ENCODE measurements around the gene USP33. TPM values are rescaled to one million over a fixed set of nuclear protein-coding genes. Genes with fewer than 3 reads are reported as not detected.

Gene USP33
- total and polyA plus RNA-seq, 11 donors: 17.1 to 40.5 (median 27.8) TPM

- Histone ChIP-seq H3K27me3 (no peaks in the 10 kb centered on the region), H3K4me1 (peaks cover 0 to 14% (median 9%) of the 10 kb centered on the region in 12 donors), H3K36me3 (peaks cover 0 to 14% (median 4%) of the 10 kb centered on the region in 9 donors), H3K9me3 (no peaks in the 10 kb centered on the region), H3K4me3 (no peak overlapping the region), H3K27ac (no peak overlapping the region)
- no peak for ATAC-seq
- DNase-seq: peak in 3 of 5 donors; percentile 16 to 67 (median 37)
- 87 to 92% (median 90%) methylated on average over 14 to 33 of the region's 33 CpGs for WGBS, 4 donors
- intact Hi-C loops (cut with DNase I): loop anchor here in 6 of 10 donors (10.0 kb wide), 5 partner anchors 102 to 542 kb away; no protein-coding TSS in a partner anchor
- TF ChIP-seq CTCF (IDR thresholded peaks at IDR 0.05): no peak
Measured at GRCh38 chr1:77686796-77687518, 72.7 kb downstream of the USP33 start.

GRCh38 chr1:77683160-77684148, 76.2 kb downstream of the USP33 start:
- Histone ChIP-seq H3K9me3 (no peaks in the 10 kb centered on the region), H3K4me1 (peaks cover 0 to 43% (median 30%) of the 10 kb centered on the region in 12 donors), H3K4me3 (peak overlapping the region; percentile 47 to 88 (median 70)), H3K27me3 (no peaks in the 10 kb centered on the region), H3K36me3 (no peaks in the 10 kb centered on the region), H3K27ac (peak overlapping the region; percentile 86 to 99 (median 94))
- DNase-seq: peak; percentile 94 to 96 (median 95)
- peak; percentile 66 to 93 (median 88) for ATAC-seq
- 0% methylated on average over 43 to 72 of the region's 72 CpGs for WGBS, 4 donors
- intact Hi-C loops (cut with DNase I): loop anchor here in 7 of 10 donors (2.0 to 10.0 kb wide), 10 partner anchors 99 to 539 kb away; no protein-coding TSS in a partner anchor
- peak in 1 of 2 donors; percentile 58 for TF ChIP-seq POLR2A (IDR thresholded peaks at IDR 0.05)
- TF ChIP-seq CTCF (IDR thresholded peaks at IDR 0.05): peak; percentile 83 to 98 (median 95)

- TF ChIP-seq POLR2A (IDR thresholded peaks at IDR 0.05): peak in 1 of 2 donors; percentile 42
- TF ChIP-seq CTCF (IDR thresholded peaks at IDR 0.05): no peak
- Histone ChIP-seq H3K27ac (peak within 1 kb of the TSS; percentile 86 to 99 (median 94)), H3K36me3 (no peaks in the 10 kb centered on the region), H3K27me3 (no peaks in the 10 kb centered on the region), H3K4me1 (peaks cover 0 to 51% (median 34%) of the 10 kb centered on the region in 12 donors), H3K9me3 (no peaks in the 10 kb centered on the region), H3K4me3 (peak within 1 kb of the TSS; percentile 47 to 88 (median 70))
- intact Hi-C loops (cut with DNase I): loop anchor here in 7 of 10 donors (2.0 to 10.0 kb wide), 10 partner anchors 98 to 538 kb away; no protein-coding TSS in a partner anchor
- DNase-seq: peak; percentile 91 to 95 (median 93)
- WGBS, 4 donors: 0 to 1% (median 1%) methylated on average over 38 to 56 of the region's 56 CpGs
- ATAC-seq: peak; percentile 84 to 90 (median 88)
Measured at GRCh38 chr1:77682460-77683159, 77.0 kb downstream of the USP33 start, which contains the start of gene ZZZ3. Gene ZZZ3, minus strand, starts transcription at chr1:77682658. Its CDS starts 49,304 bp downstream, at chr1:77633354.

All from heart left ventricle (tissue), 16 donors.